K562 (cell line): ENCODE data around the gene CLIP1. TPM values are rescaled to one million over a fixed set of nuclear protein-coding genes. Genes with fewer than 3 reads are reported as not detected.

Source experiments
- ATAC-seq: fragments of 200-7000 bp; cut with Tn5 transposase; 3 replicates; pipeline ENCODE4 v1.9.1; 2020; ENCODE audit warnings: moderate library complexity
- BruUV-seq: library from RNA; stranded (reverse); fragments of 400-500 nt; replicated peaks from 2 replicates; lab custom pipeline; 2021; lab: Mats Ljungman, UMichigan
- CTCF ChIA-PET: fragments of 300-600 bp; formaldehyde crosslinking; extraction: SDS; loops from one replicate; lab custom pipeline; 2021; ENCODE audit warnings: low intra/inter-chr PET ratio; lab: Yijun Ruan, JAX
- POLR2A ChIA-PET: fragments of 300-600, 350-650 bp; sonication (Branson Sonifier 250); formaldehyde crosslinking; extraction: SDS; loops from one replicate; lab custom pipeline; 2021; ENCODE audit warnings: antibody characterized with exemption, inconsistent platforms; lab: Yijun Ruan, JAX
- DNase-seq, 4 experiments: peaks; one replicate each; pipeline versions ENCODE4 v3.0.0 to v3.0.0-alpha.2; 2011 to 2018; ENCODE audit warnings: low spot score in 3 of 4, mixed read lengths in 3 of 4; ENCODE audit errors: extremely low read depth in 1 of 4
- FAIRE-seq: peaks from 2 replicates; lab custom pipeline; 2011; peaks lifted over from hg19 to GRCh38; lab: Jason Lieb, UNC
- H2AFZ ChIP-seq: 2 replicates; pipeline ENCODE4 v1.6.0; 2011; ENCODE audit warnings: low read depth, low read length, control low read depth, inconsistent platforms
- H3K27ac ChIP-seq: fragments of 200-600 bp; 3 replicates; pipeline ENCODE4 v1.8.0; 2011; ENCODE audit warnings: low read depth, mild to moderate bottlenecking, control low read depth, inconsistent platforms, low read length, moderate library complexity, mixed read lengths; ENCODE audit errors: extremely low read depth
- H3K27me3 ChIP-seq, 2 experiments: fragments of 300-600 bp in 1 of 2; 2 replicates in 1 of 2; 3 replicates in 1 of 2; pipeline versions ENCODE4 v1.6.0 to v1.8.0; 2011; ENCODE audit warnings: inconsistent platforms in 2 of 2, low read length in 2 of 2, mild to moderate bottlenecking in 1 of 2, mixed read lengths in 1 of 2, moderate library complexity in 1 of 2; ENCODE audit not compliant: control insufficient read depth in 2 of 2, insufficient read depth in 2 of 2
- H3K36me3 ChIP-seq: fragments of 300-600 bp; 3 replicates; pipeline ENCODE4 v1.8.0; 2011; ENCODE audit warnings: mild to moderate bottlenecking, low read length, inconsistent platforms; ENCODE audit not compliant: control insufficient read depth, insufficient read depth
- H3K4me1 ChIP-seq, 2 experiments: fragments of 200-600 bp in 1 of 2; replicated peaks in 1 of 2; 2 replicates in 1 of 2; 3 replicates in 1 of 2; pipeline versions ENCODE4 v1.5.1 to v1.8.0; 2011; ENCODE audit warnings: inconsistent platforms in 2 of 2, low read length in 2 of 2, mild to moderate bottlenecking in 1 of 2, mixed read lengths in 1 of 2, moderate library complexity in 1 of 2; ENCODE audit not compliant: control insufficient read depth in 2 of 2, insufficient read depth in 2 of 2
- H3K4me2 ChIP-seq: 2 replicates; pipeline ENCODE4 v1.6.1; 2011; ENCODE audit warnings: low read length, control low read depth, inconsistent platforms, mixed read lengths; ENCODE audit not compliant: insufficient read depth
- H3K4me3 ChIP-seq: fragments of 200-600 bp; sonication (generic), shearing (Covaris generic); 2 replicates; pipeline ENCODE4 v1.5.1; 2016; ENCODE audit warnings: control low read depth, inconsistent platforms
- H3K79me2 ChIP-seq: fragments of 200-600 bp; 3 replicates; pipeline ENCODE4 v1.8.0; 2011; ENCODE audit warnings: low read length, inconsistent platforms; ENCODE audit not compliant: control insufficient read depth, insufficient read depth
- H3K9ac ChIP-seq, 2 experiments: 2 replicates each; pipeline versions ENCODE4 v1.6.0 to v1.6.1; 2011; ENCODE audit warnings: low read depth in 2 of 2, low read length in 2 of 2, control low read depth in 1 of 2, inconsistent platforms in 1 of 2, mild to moderate bottlenecking in 1 of 2, mixed read lengths in 1 of 2; ENCODE audit not compliant: insufficient read depth in 1 of 2
- H3K9me1 ChIP-seq: one replicate; pipeline ENCODE4 v1.6.0; 2011; ENCODE audit warnings: inconsistent platforms, mild to moderate bottlenecking, low read length, moderate library complexity; ENCODE audit not compliant: control insufficient read depth, insufficient read depth
- H3K9me3 ChIP-seq: replicated peaks from 2 replicates; pipeline ENCODE4 v1.5.1; 2011; ENCODE audit warnings: low read depth, low read length, inconsistent platforms; ENCODE audit not compliant: control insufficient read depth, insufficient read depth
- H4K20me1 ChIP-seq: replicated peaks from 2 replicates; pipeline ENCODE4 v1.6.1; 2011; ENCODE audit warnings: low read length, inconsistent platforms, mixed read lengths; ENCODE audit not compliant: control insufficient read depth, insufficient read depth
- BDP1 ChIP-seq: IDR thresholded peaks from 3 replicates; pipeline ENCODE4 v1.6.1; 2011; ENCODE audit not compliant: insufficient read length, insufficient read depth
- CREB1 ChIP-seq, 2 experiments: sonication (generic) in 1 of 2; formaldehyde crosslinking in 1 of 2; IDR thresholded peaks; 2 replicates each; pipeline versions ENCODE4 v1.6.1 to v1.8.0; 2012 to 2022; ENCODE audit warnings: inconsistent platforms in 1 of 2, mild to moderate bottlenecking in 1 of 2, missing genetic modification reagents in 1 of 2, moderate library complexity in 1 of 2
- MIER1 ChIP-seq: fragments of 450-650 bp; IDR thresholded peaks from 2 replicates; pipeline ENCODE4 v1.6.1; 2016; ENCODE audit warnings: antibody characterized with exemption, mild to moderate bottlenecking, low read depth
- SETDB1 ChIP-seq: IDR thresholded peaks from one replicate; pipeline ENCODE4 v1.6.1; 2012; ENCODE audit warnings: low read length, control low read depth, inconsistent platforms
- SNRNP70 ChIP-seq: fragments of 200-400 bp; formaldehyde crosslinking; optimal IDR thresholded peaks from 2 replicates; pipeline ENCODE3; 2017; ENCODE audit warnings: low read depth, low read length
- SRF ChIP-seq, 2 experiments: fragments of 250-450, 450-650 bp in 1 of 2; sonication (Bioruptor Pico) in 1 of 2; sonication (generic) in 1 of 2; formaldehyde crosslinking; IDR thresholded peaks; 2 replicates each; pipeline versions ENCODE4 v1.5.0 to v1.5.1; 2020 to 2022; ENCODE audit warnings: mild to moderate bottlenecking in 1 of 2, missing genetic modification reagents in 1 of 2
- XRCC5 ChIP-seq: fragments of 200-400 bp; formaldehyde crosslinking; IDR thresholded peaks from 2 replicates; pipeline ENCODE4 v1.6.1; 2017; ENCODE audit warnings: low read depth, mild to moderate bottlenecking, low read length
- ZBTB7A ChIP-seq: IDR thresholded peaks from 2 replicates; pipeline ENCODE4 v1.6.1; 2011; ENCODE audit warnings: low read depth, mild to moderate bottlenecking, low read length, moderate library complexity, borderline replicate concordance; ENCODE audit not compliant: control insufficient read depth
- ZNF165 ChIP-seq: fragments of 250-450 bp; sonication (Bioruptor Pico); IDR thresholded peaks from 2 replicates; pipeline ENCODE4 v1.4.0; 2020; ENCODE audit warnings: borderline replicate concordance
- WGBS: fragments of 100-300 bp; shearing (Covaris generic); methylation state at CpG from one replicate; pipeline ENCODE4 v1.1.6; 2016; ENCODE audit warnings: low coverage, mixed read lengths; ENCODE audit not compliant: insufficient coverage; ENCODE audit errors: missing lambda C conversion rate; 5-methylcytosine and 5-hydroxymethylcytosine counted together
- in situ Hi-C: fragments of 300-500 bp; cut with MboI; formaldehyde crosslinking; loops from 4 replicates; pipeline ENCODE4 v1.15.0; 2018; ENCODE audit warnings: inconsistent platforms, mixed read lengths
- intact Hi-C: fragments of 100-400 bp; cut with micrococcal nuclease; formaldehyde crosslinking; loops from 2 replicates; pipeline ENCODE4 v1.14.2; 2022
- polyA plus RNA-seq, 8 experiments: library from polyadenylated mRNA; depleted of rRNA in 4 of 8; stranded (reverse) in 5 of 8; unstranded in 3 of 8; fragments of >200 nt; fragmentation: Nextera tagmentation in 2 of 8; fragmentation: Illumina TruSeq in 1 of 8; extraction: Ambion mirVana in 2 of 8; extraction: Trizol in 1 of 8; gene quantifications; 2 replicates each; pipeline versions ENCODE4 v1.2.1 to v1.2.3, GENCODE V29; 2011 to 2014; ENCODE audit warnings: inconsistent platforms in 1 of 8, missing spikeins in 1 of 8
- total RNA-seq, 7 experiments: library from RNA; depleted of rRNA in 6 of 7; stranded (reverse); fragments of >200 nt in 6 of 7; fragmentation: Illumina TruSeq in 2 of 7; extraction: Trizol in 2 of 7; gene quantifications; 2 replicates each; pipeline versions ENCODE4 v1.2.1 to v1.2.3, GENCODE V29; 2011 to 2021; ENCODE audit warnings: low replicate concordance in 1 of 7
- TF ChIP-seq, protein P1 (sequence below), 2 experiments: IDR thresholded peaks; 2 replicates each; pipeline ENCODE4 v1.6.1; 2011; ENCODE audit warnings: borderline replicate concordance in 1 of 2, control low read depth in 1 of 2, low read depth in 1 of 2, low read length in 1 of 2, mild to moderate bottlenecking in 1 of 2, mixed read lengths in 1 of 2, moderate library complexity in 1 of 2; ENCODE audit not compliant: insufficient read depth in 1 of 2, insufficient read length in 1 of 2, poor library complexity in 1 of 2, severe bottlenecking in 1 of 2; ENCODE audit errors: extremely low read depth in 1 of 2
- TF ChIP-seq, protein P2 (sequence below), 2 experiments: fragments of 450-650 bp; IDR thresholded peaks; 2 replicates each; pipeline ENCODE4 v1.6.1; 2016; ENCODE audit warnings: mild to moderate bottlenecking in 2 of 2, borderline replicate concordance in 1 of 2, low read depth in 1 of 2, moderate library complexity in 1 of 2

Gene CLIP1
- total and polyA plus RNA-seq, 9 of the 15 experiments (the other 6 are each of a cell fraction or from before 2014, with no cell fraction given), result 5.8 to 33.9 (median 27.6) TPM

DNA sequence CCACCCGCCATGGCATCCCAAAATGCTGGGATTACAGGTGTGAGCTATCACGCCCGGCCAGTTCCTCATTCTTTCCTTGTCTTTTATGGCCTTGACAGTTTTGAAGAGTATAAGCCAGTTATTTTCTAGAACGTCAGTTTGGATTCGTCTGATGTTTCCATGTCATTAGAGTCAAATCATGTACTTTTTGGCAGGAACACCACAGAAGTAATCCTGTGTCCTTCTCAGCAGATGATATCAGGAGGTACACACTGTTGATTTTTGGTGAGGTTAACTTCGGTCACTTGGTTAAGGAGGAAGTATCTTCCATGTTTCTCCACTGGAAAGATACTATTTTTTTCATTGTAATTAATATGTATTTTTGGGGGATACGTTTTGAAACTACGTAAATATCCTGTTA is 131.0 kb downstream of the CLIP1 start:
- Histone ChIP-seq H3K36me3 (peaks cover 16% of the 10 kb centered on the region; the same call in 1 of the 3 replicates), H3K27ac (no peak overlapping the region), H3K9me1 (no peaks in the 10 kb centered on the region), H3K9me3 (no peaks in the 10 kb centered on the region), H2AFZ (no peak overlapping the region), H3K4me3 (no peak overlapping the region), H4K20me1 (no peaks in the 10 kb centered on the region), H3K4me2 (no peak overlapping the region), H3K4me1 (no peaks in the 10 kb centered on the region), H3K9ac (no peak overlapping the region), H3K79me2 (no peaks in the 10 kb centered on the region), H3K27me3 (no peaks in the 10 kb centered on the region)
- no peak for DNase-seq
- ChIA-PET POLR2A (no interaction called here), CTCF (no interaction called here)
- intact Hi-C loops, result no loop called here
- FAIRE-seq, result no peak
- 88% methylated on average over 8 of the region's 8 CpGs for WGBS
- in situ Hi-C loops, result no loop called here
- ATAC-seq, result no peak
- no TSS peak for BruUV-seq
- no peak for TF ChIP-seq SETDB1
- TF ChIP-seq CREB1 (IDR thresholded peaks at IDR 0.05), result no peak
- TF ChIP-seq CREB1 (CRISPR knock-in tag; IDR thresholded peaks at IDR 0.05), result no peak
- no peak for TF ChIP-seq SNRNP70
- TF ChIP-seq, protein P1, sequence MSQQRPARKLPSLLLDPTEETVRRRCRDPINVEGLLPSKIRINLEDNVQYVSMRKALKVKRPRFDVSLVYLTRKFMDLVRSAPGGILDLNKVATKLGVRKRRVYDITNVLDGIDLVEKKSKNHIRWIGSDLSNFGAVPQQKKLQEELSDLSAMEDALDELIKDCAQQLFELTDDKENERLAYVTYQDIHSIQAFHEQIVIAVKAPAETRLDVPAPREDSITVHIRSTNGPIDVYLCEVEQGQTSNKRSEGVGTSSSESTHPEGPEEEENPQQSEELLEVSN (IDR thresholded peaks at IDR 0.05; ENCODE audit: borderline replicate concordance in 1 of 2, extremely low read depth in 1 of 2, insufficient read depth in 1 of 2, insufficient read length in 1 of 2, low read depth in 1 of 2, low read length in 1 of 2, poor library complexity in 1 of 2, severe bottlenecking in 1 of 2), result no peak
- TF ChIP-seq XRCC5, result no peak
- TF ChIP-seq, protein P2, sequence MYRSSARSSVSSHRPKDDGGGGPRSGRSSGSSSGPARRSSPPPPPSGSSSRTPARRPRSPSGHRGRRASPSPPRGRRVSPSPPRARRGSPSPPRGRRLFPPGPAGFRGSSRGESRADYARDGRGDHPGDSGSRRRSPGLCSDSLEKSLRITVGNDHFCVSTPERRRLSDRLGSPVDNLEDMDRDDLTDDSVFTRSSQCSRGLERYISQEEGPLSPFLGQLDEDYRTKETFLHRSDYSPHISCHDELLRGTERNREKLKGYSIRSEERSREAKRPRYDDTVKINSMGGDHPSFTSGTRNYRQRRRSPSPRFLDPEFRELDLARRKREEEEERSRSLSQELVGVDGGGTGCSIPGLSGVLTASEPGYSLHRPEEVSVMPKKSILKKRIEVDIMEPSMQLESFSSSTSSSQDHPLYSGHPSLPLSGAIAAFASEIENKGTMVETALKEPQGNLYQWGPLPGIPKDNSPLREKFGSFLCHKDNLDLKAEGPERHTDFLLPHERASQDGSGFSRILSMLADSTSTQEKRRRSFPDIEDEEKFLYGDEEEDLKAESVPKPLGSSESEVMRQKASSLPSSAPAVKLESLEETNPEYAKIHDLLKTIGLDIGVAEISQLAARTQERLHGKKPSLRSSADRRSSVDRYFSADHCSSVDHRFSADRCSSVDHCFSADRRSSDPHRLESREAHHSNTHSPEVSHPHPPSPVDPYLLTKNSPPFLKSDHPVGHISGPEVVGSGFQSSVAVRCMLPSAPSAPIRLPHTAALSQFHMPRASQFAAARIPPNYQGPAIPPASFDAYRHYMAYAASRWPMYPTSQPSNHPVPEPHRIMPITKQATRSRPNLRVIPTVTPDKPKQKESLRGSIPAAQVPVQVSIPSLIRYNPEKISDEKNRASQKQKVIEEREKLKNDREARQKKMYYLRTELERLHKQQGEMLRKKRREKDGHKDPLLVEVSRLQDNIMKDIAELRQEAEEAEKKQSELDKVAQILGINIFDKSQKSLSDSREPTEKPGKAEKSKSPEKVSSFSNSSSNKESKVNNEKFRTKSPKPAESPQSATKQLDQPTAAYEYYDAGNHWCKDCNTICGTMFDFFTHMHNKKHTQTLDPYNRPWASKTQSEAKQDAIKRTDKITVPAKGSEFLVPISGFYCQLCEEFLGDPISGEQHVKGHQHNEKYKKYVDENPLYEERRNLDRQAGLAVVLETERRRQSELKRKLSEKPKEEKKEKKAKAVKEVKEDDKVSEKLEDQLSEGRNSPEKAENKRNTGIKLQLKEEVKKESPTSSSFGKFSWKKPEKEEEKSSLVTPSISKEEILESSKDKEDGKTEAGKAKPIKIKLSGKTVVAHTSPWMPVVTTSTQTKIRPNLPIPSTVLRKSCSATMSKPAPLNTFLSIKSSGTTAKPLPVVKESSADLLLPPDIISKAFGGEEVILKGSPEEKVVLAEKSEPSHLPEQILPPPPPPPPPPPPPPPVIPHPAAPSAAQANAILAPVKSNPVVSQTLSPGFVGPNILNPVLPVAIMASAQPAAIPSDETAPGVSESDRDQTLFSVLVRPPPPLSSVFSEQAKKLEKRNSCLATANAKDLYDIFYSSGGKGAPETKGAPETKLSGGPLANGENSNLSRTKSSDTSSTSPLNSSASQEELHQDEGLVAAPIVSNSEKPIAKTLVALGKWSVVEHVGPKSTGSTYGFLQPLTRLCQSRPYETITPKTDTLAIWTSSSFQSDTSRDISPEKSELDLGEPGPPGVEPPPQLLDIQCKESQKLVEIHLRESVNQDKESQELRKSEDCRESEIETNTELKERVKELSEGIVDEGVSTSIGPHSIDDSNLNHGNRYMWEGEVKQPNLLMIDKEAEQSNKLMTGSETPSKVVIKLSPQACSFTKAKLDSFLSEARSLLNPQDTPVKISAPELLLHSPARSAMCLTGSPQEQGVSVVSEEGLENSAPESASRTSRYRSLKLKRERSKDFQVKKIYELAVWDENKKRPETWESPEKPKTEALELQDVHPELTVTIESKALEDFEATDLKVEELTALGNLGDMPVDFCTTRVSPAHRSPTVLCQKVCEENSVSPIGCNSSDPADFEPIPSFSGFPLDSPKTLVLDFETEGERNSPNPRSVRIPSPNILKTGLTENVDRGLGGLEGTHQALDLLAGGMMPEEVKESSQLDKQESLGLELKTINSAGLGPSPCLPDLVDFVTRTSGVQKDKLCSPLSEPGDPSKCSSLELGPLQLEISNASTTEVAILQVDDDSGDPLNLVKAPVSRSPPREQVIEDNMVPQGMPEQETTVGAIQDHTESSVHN (IDR thresholded peaks at IDR 0.05; ENCODE audit: borderline replicate concordance in 1 of 2, low read depth in 1 of 2), result no peak
- no peak for TF ChIP-seq BDP1
- no peak for TF ChIP-seq MIER1
- no peak for TF ChIP-seq ZNF165 (CRISPR knock-in tag)
- TF ChIP-seq SRF (CRISPR knock-in tag; IDR thresholded peaks at IDR 0.05), result no peak
- no peak for TF ChIP-seq ZBTB7A
